ENCODE measurements around the gene ZNF581. TPM values are rescaled to one million over a fixed set of nuclear protein-coding genes. Genes with fewer than 3 reads are reported as not detected.

ZNF581 gene
- total RNA-seq, 4 donors from 2014 or later = 5.7 to 19.4 (median 8.8) TPM

DNA sequence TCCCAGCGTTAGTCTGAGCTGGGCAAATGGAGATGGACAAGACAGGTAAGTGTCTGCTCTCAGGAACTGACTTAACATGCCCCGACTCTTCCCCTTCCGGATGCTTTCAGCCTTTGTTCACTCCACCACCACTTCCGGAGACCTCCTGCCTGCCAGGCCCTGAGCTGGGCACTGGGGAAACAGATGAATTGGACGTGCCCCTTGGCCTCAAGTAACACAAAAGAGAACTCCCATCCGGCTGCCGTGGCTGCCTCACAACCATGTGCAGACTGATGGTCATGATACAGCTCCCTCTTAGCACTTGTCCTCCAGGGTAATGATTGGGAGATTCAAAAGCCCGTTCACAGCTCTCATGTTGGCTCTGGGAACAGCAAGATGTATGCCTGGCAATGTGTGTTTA, 26.0 kb upstream of the ZNF581 start:
- Histone ChIP-seq H3K27me3 (no peaks in the 10 kb centered on the region), H3K4me1 (peaks cover 0 to 2% (median 0%) of the 10 kb centered on the region in 4 donors), H3K36me3 (peaks cover 4 to 80% (median 6%) of the 10 kb centered on the region in 3 donors), H3K27ac (no peak overlapping the region), H3K4me3 (no peak overlapping the region), H3K9me3 (no peaks in the 10 kb centered on the region)
- no peak for DNase-seq (ENCODE audit: low spot score in 2 of 2)
- TF ChIP-seq POLR2A (IDR thresholded peaks at IDR 0.05) (no peak), EP300 (IDR thresholded peaks at IDR 0.05) (no peak)
- TF ChIP-seq, protein P1, sequence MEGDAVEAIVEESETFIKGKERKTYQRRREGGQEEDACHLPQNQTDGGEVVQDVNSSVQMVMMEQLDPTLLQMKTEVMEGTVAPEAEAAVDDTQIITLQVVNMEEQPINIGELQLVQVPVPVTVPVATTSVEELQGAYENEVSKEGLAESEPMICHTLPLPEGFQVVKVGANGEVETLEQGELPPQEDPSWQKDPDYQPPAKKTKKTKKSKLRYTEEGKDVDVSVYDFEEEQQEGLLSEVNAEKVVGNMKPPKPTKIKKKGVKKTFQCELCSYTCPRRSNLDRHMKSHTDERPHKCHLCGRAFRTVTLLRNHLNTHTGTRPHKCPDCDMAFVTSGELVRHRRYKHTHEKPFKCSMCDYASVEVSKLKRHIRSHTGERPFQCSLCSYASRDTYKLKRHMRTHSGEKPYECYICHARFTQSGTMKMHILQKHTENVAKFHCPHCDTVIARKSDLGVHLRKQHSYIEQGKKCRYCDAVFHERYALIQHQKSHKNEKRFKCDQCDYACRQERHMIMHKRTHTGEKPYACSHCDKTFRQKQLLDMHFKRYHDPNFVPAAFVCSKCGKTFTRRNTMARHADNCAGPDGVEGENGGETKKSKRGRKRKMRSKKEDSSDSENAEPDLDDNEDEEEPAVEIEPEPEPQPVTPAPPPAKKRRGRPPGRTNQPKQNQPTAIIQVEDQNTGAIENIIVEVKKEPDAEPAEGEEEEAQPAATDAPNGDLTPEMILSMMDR (IDR thresholded peaks at IDR 0.05) = no peak
- WGBS, 2 donors = 81 to 87% methylated on average over 8 of the region's 8 CpGs

DNA sequence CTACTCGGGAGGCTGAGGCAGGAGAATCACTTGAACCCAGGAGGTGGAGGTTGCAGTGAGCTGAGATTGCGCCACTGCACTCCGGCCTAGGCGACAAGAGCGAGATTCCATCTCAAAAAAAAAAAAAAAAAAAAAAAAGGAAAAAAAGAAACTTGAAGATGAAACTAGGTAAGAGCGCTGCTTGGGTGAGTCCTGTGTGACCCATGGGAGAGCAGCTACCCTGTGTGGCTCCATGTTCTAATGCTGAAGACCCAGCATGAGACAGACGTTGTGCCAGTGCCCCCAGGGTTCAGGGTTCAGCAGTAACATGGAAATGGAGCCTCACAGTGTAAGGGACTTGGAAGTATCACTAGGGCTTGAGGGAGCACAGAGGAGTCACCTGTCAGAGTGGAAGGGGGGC, 25.0 kb upstream of the ZNF581 start:
- WGBS, 2 donors = 81 to 89% methylated on average over 7 of the region's 7 CpGs
- no peaks in the 10 kb centered on the region for H3K9me3 ChIP-seq
- TF ChIP-seq EP300 (IDR thresholded peaks at IDR 0.05) (no peak), POLR2A (IDR thresholded peaks at IDR 0.05) (no peak)
- TF ChIP-seq, protein P1 (IDR thresholded peaks at IDR 0.05) = no peak
- H3K27ac ChIP-seq = no peak overlapping the region
- H3K36me3 ChIP-seq = peaks cover 4 to 78% (median 6%) of the 10 kb centered on the region in 3 donors
- no peak overlapping the region for H3K4me3 ChIP-seq
- no peaks in the 10 kb centered on the region for H3K27me3 ChIP-seq
- peaks cover 0 to 4% (median 0%) of the 10 kb centered on the region in 4 donors for H3K4me1 ChIP-seq
- no peak for DNase-seq (ENCODE audit: low spot score in 2 of 2)

DNA sequence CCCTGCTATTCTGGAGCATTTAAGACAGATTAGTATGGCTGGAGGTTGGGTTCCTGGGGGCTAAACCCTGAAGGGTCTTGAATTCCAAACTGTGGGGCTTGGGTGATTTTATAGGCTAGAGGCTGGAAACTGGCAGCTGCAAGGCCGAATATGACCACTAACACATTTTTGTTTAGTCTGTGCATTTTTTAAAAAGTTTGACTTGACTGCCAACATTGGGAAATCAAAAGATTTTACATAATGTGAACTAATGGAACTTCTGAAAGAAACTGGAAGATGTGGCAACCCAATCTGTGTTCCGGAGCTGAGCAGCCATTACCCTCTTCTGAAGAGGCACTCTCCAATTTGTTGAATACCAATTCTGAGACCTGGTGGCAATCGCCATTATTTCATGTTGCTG, 24.2 kb upstream of the ZNF581 start:
- Histone ChIP-seq H3K9me3 (no peaks in the 10 kb centered on the region), H3K27me3 (no peaks in the 10 kb centered on the region), H3K27ac (no peak overlapping the region), H3K36me3 (peaks cover 4 to 69% (median 6%) of the 10 kb centered on the region in 3 donors), H3K4me1 (peaks cover 0 to 11% (median 0%) of the 10 kb centered on the region in 4 donors), H3K4me3 (no peak overlapping the region)
- TF ChIP-seq EP300 (IDR thresholded peaks at IDR 0.05) = no peak
- no peak for TF ChIP-seq POLR2A (IDR thresholded peaks at IDR 0.05)
- TF ChIP-seq, protein P1 (IDR thresholded peaks at IDR 0.05) = no peak
- WGBS, 2 donors = 69 to 73% methylated on average over 3 of the region's 3 CpGs
- no peak for DNase-seq (ENCODE audit: low spot score in 2 of 2)

DNA sequence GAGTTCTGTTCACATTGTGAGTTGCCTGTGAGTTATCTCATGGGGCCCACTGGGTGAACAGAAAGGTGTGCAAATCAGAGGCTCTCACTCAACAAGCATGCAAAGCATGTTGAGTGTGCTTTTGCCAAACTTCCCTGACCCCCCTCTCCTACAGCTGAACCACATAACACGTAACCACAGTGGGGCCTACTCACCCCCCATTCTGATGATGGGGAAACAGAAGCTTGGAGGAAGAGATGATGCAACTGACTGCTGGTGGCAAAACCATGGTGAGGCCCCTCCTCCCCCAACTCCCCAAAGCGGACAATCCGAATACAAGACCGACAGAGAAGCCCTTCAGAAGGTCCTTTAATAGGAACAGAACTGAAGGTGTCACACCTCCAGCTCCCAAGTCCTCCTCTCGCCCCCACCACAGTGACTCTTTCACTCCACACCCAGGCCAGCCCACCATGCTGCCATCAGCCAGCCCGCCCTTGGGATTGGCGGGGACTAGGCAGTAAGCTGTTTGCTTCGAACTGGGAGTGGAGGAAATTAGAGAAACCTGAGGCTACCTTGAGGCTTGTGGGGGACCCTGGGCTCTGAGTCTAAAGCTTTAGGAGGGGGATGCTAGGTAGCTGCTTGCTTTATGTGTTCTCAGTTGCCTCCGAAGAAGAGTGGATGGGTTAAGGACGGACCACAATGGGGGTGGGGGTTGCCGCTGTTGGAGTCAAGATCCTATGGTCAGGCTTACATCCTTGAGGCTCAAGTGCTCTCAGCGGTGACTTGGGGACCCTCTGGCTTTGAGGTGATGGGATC, 22.8 kb upstream of the ZNF581 start:
- WGBS, 2 donors = 80 to 84% methylated on average over 11 to 12 of the region's 12 CpGs
- no peak for DNase-seq (ENCODE audit: low spot score in 2 of 2)
- H3K27ac ChIP-seq = no peak overlapping the region
- H3K36me3 ChIP-seq = peaks cover 3 to 56% (median 4%) of the 10 kb centered on the region in 3 donors
- H3K4me3 ChIP-seq = no peak overlapping the region
- H3K4me1 ChIP-seq = peaks cover 4 to 22% (median 6%) of the 10 kb centered on the region in 4 donors
- no peak for TF ChIP-seq POLR2A (IDR thresholded peaks at IDR 0.05)
- TF ChIP-seq, protein P1 (IDR thresholded peaks at IDR 0.05) = no peak
- TF ChIP-seq EP300 (IDR thresholded peaks at IDR 0.05) = no peak
- H3K27me3 ChIP-seq = no peaks in the 10 kb centered on the region
- no peaks in the 10 kb centered on the region for H3K9me3 ChIP-seq

DNA sequence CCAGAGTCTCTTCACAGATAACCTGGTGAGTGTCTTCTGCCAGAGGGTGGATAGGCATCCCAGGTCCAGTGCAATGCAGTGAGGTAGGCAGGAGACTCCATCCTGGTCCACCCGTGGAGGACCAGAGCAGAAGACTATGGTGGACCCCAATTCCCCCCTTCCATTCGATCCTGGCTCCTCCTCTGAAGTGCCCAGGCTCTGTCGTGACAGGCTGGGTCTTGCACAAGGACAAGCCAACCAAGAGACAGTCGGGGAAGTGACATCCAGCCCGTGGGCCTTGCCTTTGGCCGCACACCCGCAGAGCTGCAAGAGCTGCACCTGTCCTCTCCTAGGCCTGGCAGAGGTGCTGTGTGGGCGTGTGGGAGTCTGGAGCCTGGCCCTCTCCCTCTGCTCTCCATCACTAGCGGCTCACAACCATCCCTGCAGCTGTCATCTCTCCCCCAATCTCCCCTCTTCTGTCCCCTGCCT, 22.2 kb upstream of the ZNF581 start:
- DNase-seq (ENCODE audit: low spot score in 2 of 2) = no peak
- TF ChIP-seq POLR2A (IDR thresholded peaks at IDR 0.05) (no peak), EP300 (IDR thresholded peaks at IDR 0.05) (no peak)
- TF ChIP-seq, protein P1 (IDR thresholded peaks at IDR 0.05) = no peak
- no peak overlapping the region for H3K27ac ChIP-seq
- H3K36me3 ChIP-seq = peaks cover 0 to 50% (median 4%) of the 10 kb centered on the region in 3 donors
- WGBS, 2 donors = 78 to 84% methylated on average over 9 of the region's 9 CpGs
- no peaks in the 10 kb centered on the region for H3K27me3 ChIP-seq
- H3K4me1 ChIP-seq = peaks cover 4 to 22% (median 6%) of the 10 kb centered on the region in 4 donors
- no peak overlapping the region for H3K4me3 ChIP-seq
- no peaks in the 10 kb centered on the region for H3K9me3 ChIP-seq

Data from tibial nerve (tissue), 4 donors.